HG03135 (cell line): ENCODE data around the gene TMC1.
A peak's percentile ranks its signal among the peaks of the same experiment; 100 is the strongest.

Source experiments
- ATAC-seq: cut with Tn5 transposase; IDR thresholded peaks from one replicate; pipeline ENCODE4 v1.9.1; 2021; ENCODE audit warnings: mild to moderate bottlenecking, moderate library complexity; ENCODE audit not compliant: unreplicated experiment

TMC1 gene

GRCh38 chr9:72565535-72565934 lies 44.1 kb downstream of the TMC1 start:
- ATAC-seq, result no peak

GRCh38 chr9:72574156-72574810 lies 52.9 kb downstream of the TMC1 start:
- ATAC-seq, result no peak

GRCh38 chr9:72575666-72576065 lies 54.3 kb downstream of the TMC1 start:
- ATAC-seq, result no peak

GRCh38 chr9:72576087-72576486 lies 54.7 kb downstream of the TMC1 start:
- ATAC-seq, result no peak

- no peak for ATAC-seq
These were observed 55.9 kb downstream of the TMC1 start for GRCh38 chr9:72577212-72577753.

- no peak for ATAC-seq
These were observed 57.8 kb downstream of the TMC1 start for GRCh38 chr9:72579190-72579589.

GRCh38 chr9:72579880-72580550 lies 58.6 kb downstream of the TMC1 start:
- no peak for ATAC-seq

- no peak for ATAC-seq
These were observed 60.3 kb downstream of the TMC1 start for GRCh38 chr9:72581694-72582093.

GRCh38 chr9:72583370-72583769 lies 62.0 kb downstream of the TMC1 start:
- ATAC-seq, result no peak

- no peak for ATAC-seq
These were observed 65.2 kb downstream of the TMC1 start for GRCh38 chr9:72586388-72587130.

- no peak for ATAC-seq
These were observed 66.9 kb downstream of the TMC1 start for GRCh38 chr9:72588336-72588735.

- ATAC-seq, result no peak
These were observed 68.5 kb downstream of the TMC1 start for GRCh38 chr9:72589667-72590521.

GRCh38 chr9:72590824-72591223 lies 69.4 kb downstream of the TMC1 start:
- no peak for ATAC-seq

GRCh38 chr9:72592502-72593403 lies 71.3 kb downstream of the TMC1 start:
- peak; percentile 71 for ATAC-seq

GRCh38 chr9:72596451-72597180 lies 75.2 kb downstream of the TMC1 start:
- no peak for ATAC-seq

GRCh38 chr9:72597181-72597517 lies 75.7 kb downstream of the TMC1 start:
- ATAC-seq, result no peak

- no peak for ATAC-seq
These were observed 76.2 kb downstream of the TMC1 start for GRCh38 chr9:72597601-72598000.

GRCh38 chr9:72598639-72599038 lies 77.2 kb downstream of the TMC1 start:
- ATAC-seq, result no peak

- ATAC-seq, result no peak
These were observed 78.6 kb downstream of the TMC1 start for GRCh38 chr9:72599874-72600534.
